HCT116 (cell line): ENCODE results near the gene TGFBI.

Experiments used
- CEBPB ChIP-seq: IDR thresholded peaks from 2 replicates; pipeline ENCODE4 v1.6.1; 2012; ENCODE audit warnings: low read depth
- FOSL1 ChIP-seq: IDR thresholded peaks from 2 replicates; pipeline ENCODE4 v1.6.1; 2012; ENCODE audit warnings: low read depth
- SP1 ChIP-seq: IDR thresholded peaks from 2 replicates; pipeline ENCODE4 v1.6.1; 2012; ENCODE audit warnings: low read depth
- ZFX ChIP-seq: fragments of 450-650 bp; IDR thresholded peaks from 2 replicates; pipeline ENCODE4 v1.6.1; 2017
- ZNF274 ChIP-seq: fragments of 200-500 bp; sonication (Bioruptor generic); IDR thresholded peaks from 2 replicates; pipeline ENCODE4 v1.6.1; 2014; ENCODE audit warnings: mild to moderate bottlenecking, low read depth, low read length, inconsistent platforms
- TF ChIP-seq, protein P1 (sequence below), 3 experiments: fragments of 200-600 bp in 1 of 3; sonication (generic) in 1 of 3; IDR thresholded peaks in 2 of 3; conservative IDR thresholded peaks in 1 of 3; 2 replicates each; pipeline ENCODE4 v1.5.1; 2012 to 2017; ENCODE audit warnings: low read depth in 2 of 3, low read length in 2 of 3, antibody characterized with exemption in 1 of 3, borderline replicate concordance in 1 of 3, control low read depth in 1 of 3, mild to moderate bottlenecking in 1 of 3, mixed read lengths in 1 of 3, mixed run types in 1 of 3, moderate library complexity in 1 of 3; ENCODE audit not compliant: insufficient read depth in 1 of 3
- TF ChIP-seq, protein P2 (sequence below): IDR thresholded peaks from 2 replicates; pipeline ENCODE4 v1.6.1; 2012; ENCODE audit warnings: low read depth
- TF ChIP-seq, protein P3 (sequence below): IDR thresholded peaks from 2 replicates; pipeline ENCODE4 v1.6.1; 2012

DNA sequence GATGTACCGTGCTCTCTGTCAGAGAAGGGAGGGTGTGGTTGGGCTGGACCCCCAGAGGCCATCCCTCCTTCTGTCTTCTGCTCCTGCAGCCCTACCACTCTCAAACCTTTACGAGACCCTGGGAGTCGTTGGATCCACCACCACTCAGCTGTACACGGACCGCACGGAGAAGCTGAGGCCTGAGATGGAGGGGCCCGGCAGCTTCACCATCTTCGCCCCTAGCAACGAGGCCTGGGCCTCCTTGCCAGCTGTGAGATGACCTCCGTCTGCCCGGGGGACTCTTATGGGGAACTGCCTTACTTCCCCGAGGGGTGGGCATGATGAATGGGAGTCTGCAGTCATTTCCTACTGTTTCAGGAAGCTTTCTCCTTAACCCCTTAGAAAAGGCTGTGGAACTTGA lies 17.5 kb downstream of the TGFBI start:
- TF ChIP-seq, protein P1, sequence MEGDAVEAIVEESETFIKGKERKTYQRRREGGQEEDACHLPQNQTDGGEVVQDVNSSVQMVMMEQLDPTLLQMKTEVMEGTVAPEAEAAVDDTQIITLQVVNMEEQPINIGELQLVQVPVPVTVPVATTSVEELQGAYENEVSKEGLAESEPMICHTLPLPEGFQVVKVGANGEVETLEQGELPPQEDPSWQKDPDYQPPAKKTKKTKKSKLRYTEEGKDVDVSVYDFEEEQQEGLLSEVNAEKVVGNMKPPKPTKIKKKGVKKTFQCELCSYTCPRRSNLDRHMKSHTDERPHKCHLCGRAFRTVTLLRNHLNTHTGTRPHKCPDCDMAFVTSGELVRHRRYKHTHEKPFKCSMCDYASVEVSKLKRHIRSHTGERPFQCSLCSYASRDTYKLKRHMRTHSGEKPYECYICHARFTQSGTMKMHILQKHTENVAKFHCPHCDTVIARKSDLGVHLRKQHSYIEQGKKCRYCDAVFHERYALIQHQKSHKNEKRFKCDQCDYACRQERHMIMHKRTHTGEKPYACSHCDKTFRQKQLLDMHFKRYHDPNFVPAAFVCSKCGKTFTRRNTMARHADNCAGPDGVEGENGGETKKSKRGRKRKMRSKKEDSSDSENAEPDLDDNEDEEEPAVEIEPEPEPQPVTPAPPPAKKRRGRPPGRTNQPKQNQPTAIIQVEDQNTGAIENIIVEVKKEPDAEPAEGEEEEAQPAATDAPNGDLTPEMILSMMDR (IDR thresholded peaks at IDR 0.05 in 2 of 3, conservative IDR thresholded peaks at IDR 0.05 in 1 of 3; ENCODE audit: borderline replicate concordance in 1 of 3, insufficient read depth in 1 of 3, low read depth in 2 of 3, low read length in 2 of 3): no peak
- TF ChIP-seq, protein P2, sequence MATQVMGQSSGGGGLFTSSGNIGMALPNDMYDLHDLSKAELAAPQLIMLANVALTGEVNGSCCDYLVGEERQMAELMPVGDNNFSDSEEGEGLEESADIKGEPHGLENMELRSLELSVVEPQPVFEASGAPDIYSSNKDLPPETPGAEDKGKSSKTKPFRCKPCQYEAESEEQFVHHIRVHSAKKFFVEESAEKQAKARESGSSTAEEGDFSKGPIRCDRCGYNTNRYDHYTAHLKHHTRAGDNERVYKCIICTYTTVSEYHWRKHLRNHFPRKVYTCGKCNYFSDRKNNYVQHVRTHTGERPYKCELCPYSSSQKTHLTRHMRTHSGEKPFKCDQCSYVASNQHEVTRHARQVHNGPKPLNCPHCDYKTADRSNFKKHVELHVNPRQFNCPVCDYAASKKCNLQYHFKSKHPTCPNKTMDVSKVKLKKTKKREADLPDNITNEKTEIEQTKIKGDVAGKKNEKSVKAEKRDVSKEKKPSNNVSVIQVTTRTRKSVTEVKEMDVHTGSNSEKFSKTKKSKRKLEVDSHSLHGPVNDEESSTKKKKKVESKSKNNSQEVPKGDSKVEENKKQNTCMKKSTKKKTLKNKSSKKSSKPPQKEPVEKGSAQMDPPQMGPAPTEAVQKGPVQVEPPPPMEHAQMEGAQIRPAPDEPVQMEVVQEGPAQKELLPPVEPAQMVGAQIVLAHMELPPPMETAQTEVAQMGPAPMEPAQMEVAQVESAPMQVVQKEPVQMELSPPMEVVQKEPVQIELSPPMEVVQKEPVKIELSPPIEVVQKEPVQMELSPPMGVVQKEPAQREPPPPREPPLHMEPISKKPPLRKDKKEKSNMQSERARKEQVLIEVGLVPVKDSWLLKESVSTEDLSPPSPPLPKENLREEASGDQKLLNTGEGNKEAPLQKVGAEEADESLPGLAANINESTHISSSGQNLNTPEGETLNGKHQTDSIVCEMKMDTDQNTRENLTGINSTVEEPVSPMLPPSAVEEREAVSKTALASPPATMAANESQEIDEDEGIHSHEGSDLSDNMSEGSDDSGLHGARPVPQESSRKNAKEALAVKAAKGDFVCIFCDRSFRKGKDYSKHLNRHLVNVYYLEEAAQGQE: no peak
- TF ChIP-seq FOSL1: no peak
- no peak for TF ChIP-seq ZFX
- TF ChIP-seq SP1: no peak
- TF ChIP-seq ZNF274: no peak
- TF ChIP-seq CEBPB: no peak
- TF ChIP-seq, protein P3, sequence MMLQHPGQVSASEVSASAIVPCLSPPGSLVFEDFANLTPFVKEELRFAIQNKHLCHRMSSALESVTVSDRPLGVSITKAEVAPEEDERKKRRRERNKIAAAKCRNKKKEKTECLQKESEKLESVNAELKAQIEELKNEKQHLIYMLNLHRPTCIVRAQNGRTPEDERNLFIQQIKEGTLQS: no peak
